HG03159 (cell line): ENCODE measurements around the gene ATP8A1.

Source experiments
- ATAC-seq: cut with Tn5 transposase; IDR thresholded peaks from one replicate; pipeline ENCODE4 v1.9.1; 2021; ENCODE audit warnings: mild to moderate bottlenecking, moderate library complexity; ENCODE audit not compliant: unreplicated experiment

Gene ATP8A1

GRCh38 chr4:42627885-42628646 lies 28.8 kb downstream of the ATP8A1 start:
- peak; percentile 93 for ATAC-seq

GRCh38 chr4:42626629-42627146 lies 30.2 kb downstream of the ATP8A1 start:
- no peak for ATAC-seq

- ATAC-seq, result no peak
Measured at GRCh38 chr4:42625329-42625728, 31.6 kb downstream of the ATP8A1 start.

- no peak for ATAC-seq
Measured at GRCh38 chr4:42624551-42624950, 32.4 kb downstream of the ATP8A1 start.

GRCh38 chr4:42618023-42618422 lies 38.9 kb downstream of the ATP8A1 start:
- no peak for ATAC-seq

GRCh38 chr4:42617030-42617429 lies 39.9 kb downstream of the ATP8A1 start:
- no peak for ATAC-seq

GRCh38 chr4:42616572-42616971 lies 40.3 kb downstream of the ATP8A1 start:
- ATAC-seq, result no peak

GRCh38 chr4:42615131-42615763 lies 41.7 kb downstream of the ATP8A1 start:
- ATAC-seq, result no peak

- no peak for ATAC-seq
Measured at GRCh38 chr4:42612898-42613297, 44.0 kb downstream of the ATP8A1 start.

- ATAC-seq, result no peak
Measured at GRCh38 chr4:42610941-42611340, 46.0 kb downstream of the ATP8A1 start.

- no peak for ATAC-seq
Measured at GRCh38 chr4:42609051-42609450, 47.9 kb downstream of the ATP8A1 start.

- ATAC-seq, result no peak
Measured at GRCh38 chr4:42608551-42608950, 48.4 kb downstream of the ATP8A1 start.

- no peak for ATAC-seq
Measured at GRCh38 chr4:42607011-42607726, 49.7 kb downstream of the ATP8A1 start.

- ATAC-seq, result no peak
Measured at GRCh38 chr4:42605264-42605663, 51.6 kb downstream of the ATP8A1 start.

- ATAC-seq, result no peak
Measured at GRCh38 chr4:42603862-42604261, 53.0 kb downstream of the ATP8A1 start.

GRCh38 chr4:42600578-42600977 lies 56.3 kb downstream of the ATP8A1 start:
- ATAC-seq, result peak; percentile 66

- peak; percentile 74 for ATAC-seq
Measured at GRCh38 chr4:42596918-42597317, 60.0 kb downstream of the ATP8A1 start.

GRCh38 chr4:42594888-42595287 lies 62.0 kb downstream of the ATP8A1 start:
- no peak for ATAC-seq

- ATAC-seq, result no peak
Measured at GRCh38 chr4:42588909-42589308, 68.0 kb downstream of the ATP8A1 start.

GRCh38 chr4:42586775-42587174 lies 70.1 kb downstream of the ATP8A1 start:
- ATAC-seq, result no peak

- ATAC-seq, result no peak
Measured at GRCh38 chr4:42579903-42580302, 77.0 kb downstream of the ATP8A1 start.

GRCh38 chr4:42578187-42578586 lies 78.7 kb downstream of the ATP8A1 start:
- no peak for ATAC-seq
